ENCODE results near the gene FBLN2.

FBLN2 gene

DNA sequence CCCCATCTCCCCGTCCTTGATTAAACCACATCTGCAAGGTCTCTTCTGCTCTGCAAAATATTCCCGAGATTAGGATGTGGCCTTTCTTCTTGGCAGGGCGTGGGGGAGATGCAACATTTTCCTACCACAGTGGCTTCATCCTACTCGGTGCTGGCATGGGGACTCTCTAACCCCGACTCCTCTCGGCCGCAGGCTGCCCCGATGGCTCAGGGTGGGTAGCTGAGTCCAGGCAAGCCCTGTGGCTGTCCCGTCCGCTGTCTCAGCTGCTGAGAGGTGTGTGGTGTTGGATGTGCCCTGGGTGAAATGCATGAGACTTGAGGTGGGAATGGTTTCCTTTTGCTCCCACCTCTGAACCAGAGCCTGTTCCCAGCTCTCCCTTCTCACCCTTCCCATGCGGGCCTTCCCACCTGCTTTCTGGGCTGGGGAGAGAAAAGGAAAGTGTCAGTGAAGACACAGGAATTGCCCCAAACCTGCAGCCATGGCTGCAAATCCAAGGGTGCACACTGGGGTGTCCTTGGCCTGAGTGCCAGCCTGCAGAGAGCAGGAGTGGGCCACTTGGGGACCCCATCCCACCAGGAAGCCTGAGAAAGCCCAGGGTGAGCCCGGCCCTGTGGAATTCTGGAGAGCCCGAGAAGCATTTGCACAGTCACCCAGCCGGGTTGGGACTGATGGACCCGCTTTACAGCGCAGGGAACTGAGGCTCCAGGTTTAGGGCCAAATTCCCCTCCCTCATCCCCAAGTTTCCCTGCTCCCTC is 115.0 kb downstream of the FBLN2 start:
- DNase-seq, result no peak

- no peak for DNase-seq
Observed at GRCh38 chr3:13665582-13666226, 116.8 kb downstream of the FBLN2 start.

GRCh38 chr3:13666227-13666619 is 117.3 kb downstream of the FBLN2 start:
- DNase-seq, result no peak

DNA sequence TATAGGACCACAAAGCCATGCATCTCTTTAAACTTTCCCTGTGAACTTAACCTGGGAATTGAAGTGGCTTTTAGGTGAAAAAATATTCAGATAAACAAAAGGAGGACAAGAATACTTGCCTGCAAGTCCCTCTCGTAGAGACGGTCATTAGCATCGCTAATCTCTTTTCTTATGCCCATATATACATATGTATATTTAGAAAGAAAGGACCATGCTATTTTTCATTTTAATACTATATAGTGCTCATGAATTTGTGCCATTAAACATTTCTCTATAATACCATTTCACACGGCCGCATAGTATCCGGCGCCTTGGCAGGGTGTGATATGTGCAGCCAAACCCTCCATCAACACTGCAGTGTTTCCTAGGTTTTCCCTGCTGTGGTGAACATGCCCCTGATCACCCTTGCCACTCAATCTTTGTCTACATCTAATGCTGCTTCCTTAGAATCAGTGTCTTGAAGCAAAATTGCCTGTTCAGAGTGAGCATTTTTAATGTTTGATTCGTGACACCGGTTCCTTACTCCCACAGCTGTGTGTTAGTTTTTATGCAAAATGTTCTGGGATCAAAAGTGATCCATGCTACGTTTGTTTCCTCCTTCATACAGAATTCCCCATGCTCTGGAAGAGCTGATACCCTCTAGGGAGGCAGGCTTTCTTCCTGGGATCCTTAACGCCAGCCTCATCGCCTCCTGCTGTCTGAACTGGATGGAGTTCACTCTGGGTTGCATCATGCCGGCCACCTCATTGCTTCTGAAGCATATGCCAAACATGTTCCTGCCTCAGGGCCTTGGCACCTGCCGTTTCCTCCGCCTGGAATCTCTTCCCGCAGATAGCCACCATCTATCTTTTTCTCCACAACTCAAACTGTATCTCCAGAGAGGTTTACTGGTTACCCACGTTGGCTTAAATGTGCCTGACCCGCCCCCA is 118.1 kb downstream of the FBLN2 start:
- no peak for DNase-seq

GRCh38 chr3:13668136-13668535 is 119.2 kb downstream of the FBLN2 start:
- no peak for DNase-seq

DNA sequence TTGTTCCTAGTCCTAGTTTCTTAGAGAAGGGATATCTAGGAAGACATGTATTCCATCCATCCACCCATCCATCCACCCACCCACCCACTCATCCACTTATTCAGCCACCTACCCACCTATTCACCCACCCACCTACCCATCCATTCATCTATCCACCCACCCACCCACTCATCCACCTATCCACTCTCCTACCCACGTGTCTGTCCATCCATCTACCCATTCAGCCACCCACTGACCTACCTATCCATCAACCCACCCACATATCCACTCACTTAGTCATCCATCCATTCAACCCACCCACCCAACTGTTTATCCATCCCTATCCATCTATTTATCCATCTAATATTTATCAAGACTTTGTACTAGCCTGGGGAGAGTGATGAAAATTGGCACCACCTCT is 120.5 kb downstream of the FBLN2 start:
- no peak for DNase-seq

DNA sequence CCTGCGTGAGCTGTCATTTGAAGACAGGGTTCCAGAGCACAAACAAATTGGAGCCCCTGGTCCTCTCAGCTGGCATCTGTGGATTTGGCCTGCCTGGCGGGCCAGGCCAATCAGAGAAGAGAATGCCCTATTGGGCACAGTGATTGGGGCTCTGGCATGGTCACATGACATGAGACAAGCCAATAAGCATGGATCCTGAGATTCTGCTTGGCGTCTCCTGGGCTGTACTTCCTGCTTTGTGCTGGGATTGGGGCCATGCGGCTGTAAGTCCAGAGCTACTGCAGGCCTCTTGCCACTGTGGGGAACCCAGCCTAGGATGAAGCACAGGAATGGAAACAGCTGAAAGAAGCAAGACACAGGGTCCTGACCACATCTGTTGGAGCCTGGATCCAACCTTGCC is 121.4 kb downstream of the FBLN2 start:
- DNase-seq, result no peak

GRCh38 chr3:13671482-13672233 is 122.7 kb downstream of the FBLN2 start:
- DNase-seq, result no peak

- no peak for DNase-seq
Observed at GRCh38 chr3:13673207-13673606, 124.3 kb downstream of the FBLN2 start.

GRCh38 chr3:13674538-13675185 is 125.7 kb downstream of the FBLN2 start:
- DNase-seq, result no peak

GRCh38 chr3:13676356-13677017 is 127.6 kb downstream of the FBLN2 start:
- peak; percentile 20 for DNase-seq

GRCh38 chr3:13677272-13677671 is 128.3 kb downstream of the FBLN2 start:
- no peak for DNase-seq

- no peak for DNase-seq
Observed at GRCh38 chr3:13681931-13682330, 133.0 kb downstream of the FBLN2 start.

GRCh38 chr3:13682331-13683013 is 133.5 kb downstream of the FBLN2 start:
- no peak for DNase-seq

- DNase-seq, result no peak
Observed at GRCh38 chr3:13683288-13683687, 134.4 kb downstream of the FBLN2 start.

- no peak for DNase-seq
Observed at GRCh38 chr3:13683772-13684171, 134.8 kb downstream of the FBLN2 start.

GRCh38 chr3:13684350-13684749 is 135.4 kb downstream of the FBLN2 start:
- DNase-seq, result no peak

- no peak for DNase-seq
Observed at GRCh38 chr3:13684854-13685253, 135.9 kb downstream of the FBLN2 start.

DNA sequence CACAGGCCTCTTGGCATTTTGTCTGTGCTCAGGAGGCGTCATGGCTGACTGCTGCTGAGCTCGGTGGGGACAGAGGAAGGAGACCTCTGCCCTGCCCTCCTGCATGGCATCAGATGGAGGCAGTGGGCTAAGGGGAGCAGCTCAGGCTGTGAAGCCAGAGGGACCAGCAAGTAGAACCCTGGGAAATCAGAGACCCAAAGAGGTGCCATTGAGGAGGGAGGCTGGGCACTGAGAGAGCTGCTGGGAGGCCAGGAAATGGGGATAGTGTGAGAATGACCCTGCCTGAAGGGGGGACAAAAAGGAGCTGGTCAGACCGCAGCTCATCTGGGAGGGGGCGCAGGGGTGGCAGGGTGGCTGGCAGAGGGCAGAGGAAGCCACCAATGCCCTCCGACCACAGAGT is 136.8 kb downstream of the FBLN2 start:
- no peak for DNase-seq

DNA sequence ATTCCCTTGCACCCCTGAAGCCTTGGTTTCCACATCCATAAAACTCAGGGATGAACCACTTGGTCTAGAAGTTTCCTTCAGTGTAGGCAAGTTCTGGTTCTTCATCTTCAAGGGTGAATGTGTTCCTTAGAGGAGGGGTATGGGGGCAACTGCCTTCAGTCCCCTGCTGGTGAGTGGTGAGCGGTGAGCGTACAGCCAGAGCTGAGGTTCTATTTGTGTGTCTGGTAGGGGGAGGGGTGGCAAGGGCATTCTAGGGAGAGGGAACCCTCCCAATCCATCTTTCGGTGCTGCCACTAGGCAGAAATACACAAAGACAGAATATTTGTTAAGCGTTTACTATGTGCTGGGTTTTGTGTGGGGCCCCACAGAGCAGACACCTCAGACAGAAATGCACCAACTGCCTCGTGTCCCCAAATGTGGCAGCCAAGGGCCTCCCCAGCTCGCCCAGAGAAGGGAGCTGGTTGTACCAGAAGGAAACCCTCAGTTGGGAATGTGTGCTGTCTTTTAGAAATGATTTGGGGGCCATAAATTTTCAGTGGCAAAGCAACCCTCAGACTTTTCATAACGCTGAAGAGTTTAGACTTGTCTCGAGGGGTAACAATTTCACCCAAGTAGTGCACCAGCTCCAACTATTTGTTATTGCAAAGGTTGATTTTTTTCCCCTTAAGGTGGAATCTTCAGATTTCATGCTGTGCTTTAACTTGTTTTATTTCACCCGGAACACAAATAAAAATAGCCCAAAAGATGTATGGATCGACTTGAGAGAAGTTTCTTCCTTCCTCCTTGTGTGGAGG is 137.6 kb downstream of the FBLN2 start:
- DNase-seq, result no peak

All from right kidney (tissue), 1 donor.